ENCODE results near the gene LRRC47.

LRRC47 gene

DNA sequence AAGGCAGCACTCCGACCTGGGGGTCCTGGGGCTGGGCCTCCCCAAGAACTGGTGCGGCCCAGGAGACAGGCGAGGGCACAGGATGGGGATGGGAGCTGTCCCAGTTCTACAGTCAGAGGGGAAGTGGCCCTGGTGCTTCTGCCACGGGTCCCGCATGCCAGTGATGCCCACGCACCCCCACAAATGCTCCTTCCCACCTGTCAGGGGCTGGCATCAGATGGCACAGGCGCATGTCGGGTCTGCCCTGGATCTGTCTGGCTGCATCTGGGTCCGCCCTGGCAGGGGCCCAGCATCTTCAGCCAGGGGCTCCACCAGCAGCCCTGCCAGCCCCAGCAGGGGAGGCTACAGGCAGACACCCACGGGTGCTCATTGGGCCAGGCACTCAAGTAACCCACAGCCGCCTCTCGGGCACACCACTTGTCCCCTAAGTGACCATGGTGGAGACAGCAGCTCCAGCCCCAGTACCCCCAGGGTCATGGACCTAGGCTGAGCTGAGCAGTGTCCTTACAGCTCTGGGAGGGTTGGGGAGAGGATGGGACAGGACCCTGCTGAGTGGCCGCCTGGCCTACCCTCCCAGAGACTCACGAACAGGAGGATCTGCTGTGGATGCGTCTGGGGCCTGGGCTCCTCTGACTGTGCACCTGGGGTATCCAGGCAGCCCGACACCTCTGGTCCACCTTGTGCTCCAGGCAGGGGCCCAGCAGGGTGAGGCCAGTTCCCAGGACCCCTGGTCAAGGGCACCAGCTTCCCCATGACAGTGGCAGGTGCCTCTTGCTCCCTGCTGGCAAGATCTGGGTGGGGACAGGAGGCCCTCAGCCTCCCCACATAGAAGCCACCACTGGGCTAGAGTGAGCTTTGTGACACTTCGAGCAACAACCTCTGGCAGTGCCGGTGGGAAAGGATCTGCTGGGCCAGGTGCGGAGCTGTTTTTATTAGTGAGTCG, 18.4 kb downstream of the LRRC47 start:
- Histone ChIP-seq H3K4me3 (no peak overlapping the region), H3K9me3 (no peaks in the 10 kb centered on the region), H3K4me1 (peaks cover 0 to 31% (median 9%) of the 10 kb centered on the region in 4 donors), H3K27ac (no peak overlapping the region), H3K36me3 (peaks cover 35 to 46% (median 43%) of the 10 kb centered on the region in 3 donors), H3K27me3 (no peaks in the 10 kb centered on the region)
- DNase-seq: no peak
- intact Hi-C loops (cut with DNase I; ENCODE audit: low total_unique reads): no loop called here
- TF ChIP-seq, protein P1, sequence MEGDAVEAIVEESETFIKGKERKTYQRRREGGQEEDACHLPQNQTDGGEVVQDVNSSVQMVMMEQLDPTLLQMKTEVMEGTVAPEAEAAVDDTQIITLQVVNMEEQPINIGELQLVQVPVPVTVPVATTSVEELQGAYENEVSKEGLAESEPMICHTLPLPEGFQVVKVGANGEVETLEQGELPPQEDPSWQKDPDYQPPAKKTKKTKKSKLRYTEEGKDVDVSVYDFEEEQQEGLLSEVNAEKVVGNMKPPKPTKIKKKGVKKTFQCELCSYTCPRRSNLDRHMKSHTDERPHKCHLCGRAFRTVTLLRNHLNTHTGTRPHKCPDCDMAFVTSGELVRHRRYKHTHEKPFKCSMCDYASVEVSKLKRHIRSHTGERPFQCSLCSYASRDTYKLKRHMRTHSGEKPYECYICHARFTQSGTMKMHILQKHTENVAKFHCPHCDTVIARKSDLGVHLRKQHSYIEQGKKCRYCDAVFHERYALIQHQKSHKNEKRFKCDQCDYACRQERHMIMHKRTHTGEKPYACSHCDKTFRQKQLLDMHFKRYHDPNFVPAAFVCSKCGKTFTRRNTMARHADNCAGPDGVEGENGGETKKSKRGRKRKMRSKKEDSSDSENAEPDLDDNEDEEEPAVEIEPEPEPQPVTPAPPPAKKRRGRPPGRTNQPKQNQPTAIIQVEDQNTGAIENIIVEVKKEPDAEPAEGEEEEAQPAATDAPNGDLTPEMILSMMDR (IDR thresholded peaks at IDR 0.05): no peak

DNA sequence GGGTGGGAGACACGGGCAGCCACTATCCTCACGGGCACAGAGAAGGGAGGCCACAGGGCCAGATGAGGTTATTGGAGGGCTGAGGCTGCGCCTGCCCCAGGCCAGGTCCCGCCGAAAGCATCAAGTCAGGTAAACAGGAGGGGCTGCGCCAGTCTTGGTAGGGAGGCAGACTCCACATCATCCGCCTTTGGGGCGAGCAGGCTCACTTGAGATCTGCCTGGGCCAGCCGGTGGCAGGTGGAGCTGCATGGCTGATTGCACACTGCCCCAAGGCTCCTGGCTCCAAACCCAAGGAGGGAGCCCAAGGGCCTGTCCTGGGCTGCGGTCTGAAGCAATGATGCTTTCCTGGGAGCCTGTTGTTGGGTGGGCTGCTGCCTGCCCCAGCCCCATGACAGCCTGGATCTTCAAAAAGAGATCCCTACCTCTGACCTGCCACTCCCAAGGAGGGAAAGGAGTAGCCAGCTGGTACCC, 19.2 kb downstream of the LRRC47 start:
- no peak overlapping the region for H3K27ac ChIP-seq
- TF ChIP-seq, protein P1 (IDR thresholded peaks at IDR 0.05): no peak

DNA sequence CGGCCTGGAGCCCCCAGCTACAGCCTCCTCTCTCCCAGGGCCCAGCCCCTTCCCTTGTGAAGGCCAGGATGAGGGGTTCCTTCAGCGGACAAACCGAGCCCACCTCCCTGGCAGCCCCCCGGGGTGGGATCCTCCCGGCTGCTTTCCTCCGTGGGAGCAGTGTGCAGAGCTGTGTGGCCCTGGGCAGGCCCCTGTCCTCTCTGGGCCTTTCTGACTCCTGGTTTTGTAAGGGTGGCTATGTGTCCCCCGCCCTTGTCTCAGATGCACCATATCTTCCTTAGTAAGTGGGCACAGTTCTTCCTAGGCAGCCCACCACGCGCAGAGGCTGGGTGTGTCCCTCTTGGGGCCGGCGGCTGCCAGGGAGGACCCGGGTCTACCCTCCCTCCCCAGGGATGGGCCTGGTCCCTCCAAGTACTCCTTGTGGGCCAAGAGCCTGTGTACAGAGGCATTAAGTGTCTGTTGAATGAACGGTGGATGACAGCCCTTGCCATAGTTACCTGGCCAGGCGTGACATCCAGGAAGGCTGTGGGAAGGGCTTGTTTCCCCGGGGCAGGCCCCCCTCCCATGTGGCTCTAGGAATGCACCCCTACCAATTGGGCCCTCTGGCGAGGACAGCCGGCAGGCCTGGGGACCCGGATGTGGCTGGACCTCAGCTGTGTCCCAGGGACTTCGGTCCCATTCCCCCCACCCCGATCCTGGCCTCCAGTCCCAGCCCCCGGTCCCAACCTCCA, 19.9 kb downstream of the LRRC47 start:
- Histone ChIP-seq H3K27ac (no peak overlapping the region), H3K4me1 (peaks cover 3 to 43% (median 22%) of the 10 kb centered on the region in 4 donors), H3K36me3 (peaks cover 20 to 31% (median 28%) of the 10 kb centered on the region in 3 donors), H3K27me3 (no peaks in the 10 kb centered on the region), H3K4me3 (no peak overlapping the region), H3K9me3 (no peaks in the 10 kb centered on the region)
- no peak for DNase-seq
- intact Hi-C loops (cut with DNase I; ENCODE audit: low total_unique reads): no loop called here
- TF ChIP-seq, protein P1 (IDR thresholded peaks at IDR 0.05): no peak

More for the DNA sequence above, 19.2 kb downstream of the LRRC47 start:
- no peaks in the 10 kb centered on the region for H3K27me3 ChIP-seq
- no peak overlapping the region for H3K4me3 ChIP-seq
- no peaks in the 10 kb centered on the region for H3K9me3 ChIP-seq
- intact Hi-C loops (cut with DNase I; ENCODE audit: low total_unique reads): no loop called here
- H3K36me3 ChIP-seq: peaks cover 27 to 38% (median 35%) of the 10 kb centered on the region in 3 donors
- no peak for DNase-seq
- H3K4me1 ChIP-seq: peaks cover 0 to 36% (median 15%) of the 10 kb centered on the region in 4 donors

DNA sequence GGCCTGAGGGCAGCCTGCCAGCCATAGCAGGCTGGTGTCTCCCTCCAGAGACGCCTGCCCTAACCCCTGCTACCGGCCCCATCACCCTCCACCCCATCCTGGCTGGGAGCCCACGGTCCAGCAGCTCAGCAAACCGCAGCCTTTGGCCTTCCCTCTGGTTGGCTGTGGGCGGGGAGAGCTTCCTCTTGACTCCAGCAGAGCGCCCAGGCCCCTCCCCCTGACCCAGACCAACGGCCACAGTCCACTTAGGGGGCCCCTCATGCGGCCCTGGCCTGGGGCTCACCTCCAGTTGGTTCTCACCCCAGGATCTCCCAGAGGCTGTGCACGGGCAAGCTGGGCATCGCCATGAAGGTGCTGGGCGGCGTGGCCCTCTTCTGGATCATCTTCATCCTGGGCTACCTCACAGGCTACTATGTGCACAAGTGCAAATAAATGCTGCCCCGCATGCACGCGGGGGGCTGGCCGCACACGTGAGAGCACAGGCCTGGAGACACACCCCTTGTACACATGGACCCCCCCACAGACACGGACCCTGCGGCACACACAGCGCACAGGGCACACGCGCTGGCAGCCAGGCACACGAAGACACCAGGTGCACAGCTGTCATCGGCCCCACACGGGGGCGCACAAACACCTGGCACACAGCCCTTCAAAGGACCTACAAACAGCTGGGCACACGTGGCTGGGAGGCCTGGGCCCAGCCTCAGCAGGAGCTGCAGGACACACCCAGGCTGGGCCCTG, 20.6 kb downstream of the LRRC47 start:
- H3K4me3 ChIP-seq: no peak overlapping the region
- intact Hi-C loops (cut with DNase I; ENCODE audit: low total_unique reads): no loop called here
- H3K9me3 ChIP-seq: no peaks in the 10 kb centered on the region
- peaks cover 3 to 47% (median 22%) of the 10 kb centered on the region in 4 donors for H3K4me1 ChIP-seq
- H3K36me3 ChIP-seq: peaks cover 13 to 23% (median 21%) of the 10 kb centered on the region in 3 donors
- TF ChIP-seq, protein P1 (IDR thresholded peaks at IDR 0.05): no peak
- DNase-seq: no peak
- no peak overlapping the region for H3K27ac ChIP-seq
- H3K27me3 ChIP-seq: no peaks in the 10 kb centered on the region

DNA sequence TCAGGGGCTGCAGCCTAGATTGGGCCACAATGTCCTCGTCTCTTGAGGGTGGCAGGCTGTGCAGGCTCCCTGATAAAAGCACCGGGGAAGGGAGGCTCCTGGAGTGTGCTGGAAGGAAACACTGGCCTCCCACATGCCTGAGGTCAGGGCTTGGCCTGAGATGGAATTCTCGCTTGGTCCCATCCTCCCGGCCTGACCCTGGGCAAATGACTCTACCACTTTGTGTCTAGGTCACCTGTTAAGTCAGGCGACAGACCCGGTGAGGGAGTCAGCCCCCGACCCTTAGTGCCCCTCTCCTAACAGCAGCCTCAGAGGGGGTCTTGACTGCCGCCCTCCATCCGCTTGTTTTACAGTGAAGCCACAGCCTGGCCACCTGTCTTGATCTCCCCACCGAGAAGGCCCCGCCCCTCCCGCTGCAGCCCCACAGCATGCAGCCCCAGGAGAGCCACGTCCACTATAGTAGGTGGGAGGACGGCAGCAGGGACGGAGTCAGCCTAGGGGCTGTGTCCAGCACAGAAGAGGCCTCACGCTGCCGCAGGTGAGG, 21.3 kb downstream of the LRRC47 start:
- H3K9me3 ChIP-seq: no peaks in the 10 kb centered on the region
- no peak overlapping the region for H3K4me3 ChIP-seq
- TF ChIP-seq, protein P1 (IDR thresholded peaks at IDR 0.05): no peak
- H3K27ac ChIP-seq: no peak overlapping the region
- H3K36me3 ChIP-seq: peaks cover 6 to 17% (median 14%) of the 10 kb centered on the region in 3 donors
- H3K4me1 ChIP-seq: peaks cover 3 to 47% (median 22%) of the 10 kb centered on the region in 4 donors
- DNase-seq: no peak
- intact Hi-C loops (cut with DNase I; ENCODE audit: low total_unique reads): no loop called here
- peaks cover 0 to under 1% of the 10 kb centered on the region in 2 donors for H3K27me3 ChIP-seq

All from tibial artery (tissue), 4 donors.